RKO (cell line): Measurements from ENCODE around the gene FARSB.
A peak's percentile ranks its signal among the peaks of the same experiment; 100 is the strongest.
"Not testable (repeated sequence)": the region's sequence is repeated elsewhere in the genome, so short reads cannot be mapped to it uniquely, and the experiment has no call there.

Source experiments
- DNase-seq: peaks from one replicate; pipeline ENCODE4 v3.0.0-alpha.2; 2016; ENCODE audit warnings: low spot score

FARSB gene

DNA sequence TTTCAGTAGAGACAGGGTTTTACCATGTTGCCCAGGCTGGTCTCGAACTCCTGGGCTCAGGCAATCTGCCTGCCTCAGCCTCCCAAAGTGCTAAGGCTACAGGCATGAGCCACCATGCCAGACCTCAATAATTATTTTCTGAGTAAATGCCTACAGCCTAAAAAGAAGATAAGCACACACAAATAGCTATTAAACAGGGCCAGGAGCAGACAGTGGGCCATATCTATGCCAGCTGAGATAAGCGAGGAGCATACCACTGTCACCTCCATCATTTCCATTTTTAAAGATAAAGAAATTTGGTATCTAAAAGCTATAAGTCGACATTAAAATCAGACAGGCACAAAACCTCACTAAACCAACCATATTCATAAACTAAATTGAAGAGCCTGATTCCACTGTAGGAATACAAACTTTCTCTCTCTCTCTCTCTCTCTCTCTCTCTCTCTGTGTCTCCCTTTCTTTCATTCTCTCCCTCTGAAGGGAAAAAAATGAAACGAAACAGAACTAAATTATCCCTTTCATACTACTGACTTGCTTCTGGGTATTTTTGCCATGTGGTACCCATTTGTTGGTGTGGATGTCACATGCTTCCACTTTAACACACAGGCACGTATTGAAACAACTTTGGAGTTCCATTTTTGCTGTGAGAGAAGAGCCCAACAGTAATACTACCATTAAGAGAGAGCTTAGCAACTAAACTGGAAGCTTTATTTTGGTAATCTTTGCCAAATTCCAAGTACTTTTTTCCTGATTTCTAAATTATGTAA, 51.0 kb downstream of the FARSB start:
- no peak for DNase-seq

DNA sequence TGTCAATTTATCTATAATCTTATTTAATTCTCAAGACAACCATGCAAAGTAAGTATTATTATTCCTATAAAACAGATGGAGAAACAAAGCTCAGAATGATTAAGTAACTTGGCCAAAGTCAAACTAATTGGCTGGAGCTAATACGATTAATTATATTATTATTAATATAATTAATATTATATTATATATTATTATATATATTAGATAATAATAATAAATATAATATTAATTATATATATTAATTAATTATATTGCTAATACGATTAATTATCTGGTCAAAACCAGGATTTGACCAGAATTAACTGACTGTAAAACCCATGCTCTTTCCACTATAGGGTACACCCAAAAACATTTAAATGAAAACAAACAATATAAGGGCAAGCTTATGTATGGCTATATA, 52.4 kb downstream of the FARSB start:
- no peak for DNase-seq

DNA sequence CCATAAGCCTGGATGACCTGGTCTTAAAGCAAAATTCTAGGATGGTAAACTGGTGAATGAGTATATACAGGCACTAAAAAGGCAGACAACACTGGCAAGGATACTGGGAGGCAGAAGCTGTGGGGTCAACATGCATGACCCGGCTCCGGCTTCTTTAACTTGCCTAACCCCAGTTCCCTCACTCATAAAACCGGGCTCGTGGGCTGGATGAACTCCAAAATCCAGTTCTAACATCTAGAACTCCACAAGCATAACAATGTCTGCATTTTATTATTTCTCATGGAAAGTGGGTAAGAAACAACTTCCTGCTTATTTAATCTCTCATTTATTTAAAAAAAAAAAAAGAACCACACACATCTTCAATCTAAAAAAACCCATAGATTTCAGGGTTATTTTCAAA, 57.3 kb downstream of the FARSB start:
- no peak for DNase-seq

DNA sequence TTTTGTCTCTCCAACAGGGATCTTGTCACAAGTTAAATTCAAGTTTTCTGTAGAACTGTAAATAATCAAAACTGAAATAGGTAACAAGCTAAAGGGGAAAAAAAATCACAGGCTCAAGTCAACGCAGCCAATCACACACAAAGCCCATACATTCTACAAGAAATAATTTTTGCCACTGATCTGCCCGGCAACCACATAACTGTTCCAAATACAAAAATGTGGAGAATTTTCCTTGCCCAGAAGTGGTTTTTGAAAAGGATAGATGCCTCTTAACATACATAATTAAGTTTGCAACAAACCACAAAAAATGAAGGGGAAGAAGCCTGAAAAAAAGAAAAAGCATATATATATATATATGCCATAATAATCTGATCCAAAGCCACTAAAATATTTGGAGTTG, 60.3 kb downstream of the FARSB start:
- no peak for DNase-seq

DNA sequence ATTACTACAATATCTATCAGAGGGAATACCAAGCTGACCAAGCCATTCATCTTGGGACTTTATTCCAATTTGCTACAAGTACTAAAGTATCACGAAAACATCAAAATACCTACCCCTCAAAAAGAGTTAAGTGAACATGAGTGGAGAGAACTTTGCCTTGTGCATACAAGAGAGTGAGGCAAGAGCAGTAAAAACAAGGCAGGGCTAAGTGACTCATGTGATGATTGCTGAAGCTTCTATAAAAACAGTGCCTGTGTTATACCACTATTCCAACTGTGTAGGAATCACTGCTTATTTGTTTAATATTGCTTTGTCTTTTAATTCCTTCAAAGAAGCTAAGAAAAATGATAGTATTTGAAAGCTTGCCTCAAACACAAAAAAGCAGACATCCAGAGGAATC, 61.2 kb downstream of the FARSB start:
- DNase-seq, result peak; percentile 39

DNA sequence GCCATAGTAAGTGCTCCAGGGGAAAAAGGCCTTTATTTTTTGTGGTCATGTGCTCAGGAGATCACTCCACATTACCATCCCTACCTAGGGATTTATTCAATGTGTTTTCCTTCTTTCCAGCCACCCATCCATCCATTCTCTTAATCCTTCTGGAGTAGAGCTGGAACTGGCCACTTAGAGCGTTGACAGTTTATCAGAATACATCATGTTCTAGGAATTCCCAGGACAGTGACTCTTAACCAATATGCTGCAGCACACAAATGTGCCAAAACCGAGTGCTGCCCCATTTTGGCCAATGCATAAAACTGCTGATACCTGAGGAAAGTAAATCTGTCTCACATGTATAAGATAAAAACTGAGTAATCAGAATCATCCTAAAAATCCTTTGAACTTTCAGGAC, 63.7 kb downstream of the FARSB start:
- no peak for DNase-seq

DNA sequence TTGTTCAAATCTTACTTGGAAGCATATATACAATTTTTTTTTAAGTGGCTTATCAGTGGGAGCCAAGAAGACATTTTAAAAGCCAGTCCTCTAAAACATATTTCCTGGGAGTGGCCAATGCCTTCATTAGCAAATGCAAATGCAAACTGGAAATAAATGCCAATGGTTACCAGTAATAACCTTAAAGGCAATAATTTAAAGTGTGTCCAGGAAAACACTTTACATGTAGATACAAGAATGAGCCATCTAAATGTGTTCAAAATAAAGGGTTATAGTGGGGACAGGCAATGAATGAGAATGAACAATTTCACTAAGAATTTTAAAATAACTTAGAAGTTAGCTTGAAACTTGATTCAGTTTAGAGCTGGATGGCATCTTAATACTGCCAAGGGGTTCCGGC, 64.2 kb downstream of the FARSB start:
- no peak for DNase-seq

DNA sequence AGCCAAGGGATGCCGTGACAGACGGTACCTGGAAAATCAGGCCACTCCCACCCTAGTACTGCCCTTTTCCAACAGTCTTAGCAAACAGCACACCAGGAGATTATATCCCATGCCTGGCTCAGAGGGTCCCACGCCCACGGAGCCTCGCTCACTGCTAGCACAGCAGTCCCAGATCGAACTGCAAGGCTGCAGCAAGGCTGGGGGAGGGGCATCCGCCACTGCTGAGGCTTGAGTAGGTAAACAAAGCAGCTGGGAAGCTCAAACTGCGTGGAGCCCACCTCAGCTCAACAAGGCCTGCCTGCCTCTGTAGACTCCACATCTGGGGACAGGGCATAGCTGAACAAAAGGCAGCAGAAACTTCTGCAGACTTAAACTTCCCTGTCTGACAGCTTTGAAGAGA, 71.3 kb downstream of the FARSB start:
- DNase-seq, result not testable (repeated sequence)

DNA sequence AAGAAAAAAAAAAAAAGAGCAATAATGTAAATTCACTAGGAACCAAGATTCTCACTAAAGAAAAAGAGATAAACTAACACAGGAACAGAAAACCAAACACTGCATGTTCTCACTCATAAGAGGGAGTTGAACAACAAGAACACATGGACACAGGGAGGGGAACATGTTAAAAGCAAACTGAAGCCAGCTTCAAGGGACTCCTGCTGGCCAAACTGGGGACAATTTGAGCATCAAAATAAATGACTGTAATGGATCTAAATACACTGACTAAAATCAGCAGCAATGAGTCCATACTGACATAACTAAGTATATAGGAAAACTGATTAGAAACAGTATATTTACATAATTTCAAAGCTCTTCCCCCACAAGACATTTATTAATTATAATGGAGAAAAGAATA, 73.0 kb downstream of the FARSB start:
- peak; percentile 46 for DNase-seq

DNA sequence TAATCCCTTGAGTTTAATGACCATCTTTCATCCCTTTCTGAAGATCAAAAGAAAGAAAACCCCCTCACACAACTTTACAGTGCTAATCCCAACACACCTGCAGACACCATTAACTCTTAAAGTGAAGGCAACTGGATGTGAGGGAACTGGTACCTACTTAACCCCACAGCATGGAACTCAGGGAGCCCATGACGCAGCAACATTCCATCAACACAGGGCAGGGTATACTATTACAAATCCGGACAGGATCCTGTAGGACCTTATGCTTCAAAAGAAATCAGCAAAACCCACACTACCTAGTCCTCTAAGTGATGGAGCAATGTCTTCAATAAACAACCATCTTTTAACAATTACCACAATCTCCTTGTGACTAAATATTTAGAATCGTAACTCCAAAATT, 78.6 kb downstream of the FARSB start:
- DNase-seq, result no peak

DNA sequence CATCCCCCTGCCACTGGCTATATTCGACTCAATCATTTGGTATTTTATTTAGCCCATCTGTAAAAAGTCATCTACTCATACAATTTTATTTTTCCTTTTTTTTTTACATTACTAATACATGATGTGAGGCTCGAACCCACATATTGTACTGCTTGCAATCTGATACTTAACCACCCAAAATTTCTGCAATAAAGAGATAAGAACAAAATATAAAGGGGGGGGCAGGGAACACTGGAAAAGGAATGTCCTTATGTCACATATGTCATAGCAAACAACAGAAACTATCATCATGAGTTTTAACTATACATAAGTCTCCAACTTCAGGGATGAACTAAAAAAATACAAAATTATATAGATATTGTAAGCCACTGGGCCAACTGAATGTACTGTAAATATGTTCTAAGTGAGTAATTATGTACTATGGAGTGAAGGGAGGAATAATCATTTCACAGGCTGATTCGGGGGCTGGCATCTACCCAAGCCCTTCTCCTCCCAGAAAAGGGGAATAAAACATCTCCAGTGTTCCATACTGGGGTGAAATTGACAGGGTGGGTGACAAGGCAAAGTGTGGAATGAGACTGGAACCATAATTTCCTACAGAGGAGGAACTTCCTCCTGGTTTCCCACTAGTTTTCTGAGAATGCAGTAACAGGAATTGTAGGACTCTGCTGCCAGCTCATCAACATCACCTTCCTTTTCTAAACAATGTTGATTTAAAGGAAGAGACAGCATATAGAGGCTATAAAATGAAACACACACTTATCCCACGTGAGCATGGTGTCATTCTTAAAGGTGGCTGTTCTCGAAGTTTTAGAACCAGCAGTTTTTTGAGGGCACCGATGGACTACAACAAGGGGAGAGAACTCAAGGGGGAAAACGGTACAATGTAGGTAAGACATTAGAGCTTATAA, 79.5 kb downstream of the FARSB start:
- DNase-seq, result no peak

DNA sequence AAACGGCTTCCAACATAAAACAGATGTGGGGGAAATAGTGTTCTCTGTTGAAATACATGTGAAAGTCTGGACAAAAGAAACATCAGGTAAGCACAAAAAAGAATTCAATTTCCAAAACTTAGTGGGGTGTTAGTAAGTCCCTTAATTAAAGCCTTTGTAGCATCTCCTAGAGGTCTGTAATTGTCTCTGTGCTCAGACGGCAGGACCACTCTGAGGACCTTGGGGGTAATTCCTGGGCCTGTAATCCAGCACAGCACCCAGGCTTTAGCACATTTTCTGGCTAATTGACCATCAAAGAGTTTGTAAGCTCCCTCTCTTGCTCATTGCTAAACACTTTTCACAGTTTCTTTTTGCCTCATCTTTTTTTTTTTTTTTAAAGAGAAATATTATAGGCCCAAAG, 80.3 kb downstream of the FARSB start:
- DNase-seq, result no peak

DNA sequence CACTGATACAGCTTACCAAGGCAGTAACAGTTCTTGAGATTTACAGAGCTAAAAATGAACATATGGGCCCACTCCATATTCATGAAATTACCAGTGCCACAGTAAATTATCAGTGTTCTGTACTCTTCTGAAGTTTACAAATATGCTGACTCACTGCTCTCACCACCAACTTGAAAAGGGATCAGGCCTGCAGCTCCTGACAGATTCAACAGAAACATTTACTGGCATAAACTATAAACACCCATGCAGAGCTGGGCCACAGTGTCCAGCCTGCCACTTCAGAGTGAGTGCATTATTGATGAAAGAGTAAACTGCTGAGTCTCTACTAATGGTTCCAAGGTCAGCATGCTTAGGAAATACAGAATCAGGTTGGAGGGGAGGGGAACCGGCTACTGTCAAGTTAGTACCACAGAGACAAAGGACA, 83.1 kb downstream of the FARSB start:
- DNase-seq, result no peak

DNA sequence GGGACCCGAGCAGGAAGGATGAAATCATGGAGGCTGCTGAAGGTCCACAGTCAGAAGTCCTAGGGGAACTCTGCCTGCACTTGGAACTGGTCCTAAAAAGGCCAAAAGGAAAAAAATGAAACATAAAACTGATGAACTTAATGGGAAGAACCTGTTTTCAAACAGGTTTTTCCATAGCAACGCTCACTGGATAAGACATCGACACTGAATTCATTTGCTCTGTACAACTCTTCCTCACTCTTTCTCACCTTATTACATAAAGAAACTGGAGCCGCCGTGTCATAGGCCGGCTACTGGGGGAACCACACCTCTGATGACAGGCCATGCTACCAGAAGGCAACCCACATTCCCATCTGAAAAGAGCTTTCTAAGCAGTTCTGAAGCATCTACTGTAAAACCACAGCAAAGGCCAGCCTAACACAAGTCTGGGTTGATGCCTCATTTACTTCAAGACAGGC, 83.6 kb downstream of the FARSB start:
- no peak for DNase-seq

DNA sequence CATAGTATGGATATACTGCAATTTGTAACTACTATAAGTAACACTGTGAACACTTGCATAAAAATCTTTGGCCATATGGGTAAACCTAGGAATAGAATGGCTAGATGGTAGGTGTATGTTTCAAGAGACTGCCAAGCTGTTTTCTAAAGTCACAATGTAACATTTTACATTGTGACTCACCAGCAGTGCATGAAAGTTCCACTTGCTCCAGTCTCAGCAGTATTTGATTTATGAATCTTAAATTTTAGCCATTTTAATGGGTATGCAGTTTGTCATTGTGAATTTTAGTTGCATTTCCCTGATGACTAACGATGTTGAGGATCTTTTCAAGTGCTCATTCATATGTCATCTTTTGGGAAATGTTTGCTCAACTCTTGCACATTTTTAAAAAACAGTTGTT, 86.1 kb downstream of the FARSB start:
- peak; percentile 36 for DNase-seq

DNA sequence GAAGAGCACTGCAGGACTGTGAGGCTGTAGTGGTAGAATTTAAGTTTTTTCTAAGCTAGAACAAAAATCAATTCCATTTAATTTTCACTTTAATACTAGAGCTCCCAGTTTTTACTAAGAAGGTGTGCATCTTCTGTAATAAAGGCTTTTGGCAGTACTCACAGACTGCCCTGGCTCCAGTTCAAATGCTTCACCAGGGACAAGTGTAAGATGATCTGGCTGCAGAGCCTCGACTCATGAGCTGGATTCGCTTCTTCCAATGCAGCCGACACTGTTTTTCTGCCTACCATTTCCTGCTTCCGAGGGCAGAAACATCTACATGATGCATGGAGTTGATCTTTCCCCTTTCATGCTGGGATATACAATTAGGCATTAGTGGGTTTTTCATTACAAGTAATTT, 87.0 kb downstream of the FARSB start:
- DNase-seq, result peak; percentile 10

DNA sequence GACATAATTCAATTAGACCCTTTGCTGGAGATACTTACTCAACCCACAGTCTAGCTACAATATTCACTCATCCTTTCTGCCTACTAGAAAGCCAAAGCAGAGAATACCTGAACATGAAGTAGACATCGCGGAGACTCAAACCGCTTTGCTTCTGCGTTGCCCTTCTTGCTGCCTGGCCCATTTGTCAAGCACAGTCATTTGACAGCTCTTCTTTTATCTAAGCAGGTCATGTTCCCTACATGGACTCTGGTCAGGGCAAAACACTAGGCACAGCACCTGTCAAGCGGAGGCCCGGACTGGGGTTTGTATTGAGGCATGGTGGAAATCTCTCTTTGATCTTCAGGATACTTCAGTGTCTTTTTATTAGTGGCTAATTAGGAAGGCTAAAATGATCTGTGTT, 89.7 kb downstream of the FARSB start:
- no peak for DNase-seq

DNA sequence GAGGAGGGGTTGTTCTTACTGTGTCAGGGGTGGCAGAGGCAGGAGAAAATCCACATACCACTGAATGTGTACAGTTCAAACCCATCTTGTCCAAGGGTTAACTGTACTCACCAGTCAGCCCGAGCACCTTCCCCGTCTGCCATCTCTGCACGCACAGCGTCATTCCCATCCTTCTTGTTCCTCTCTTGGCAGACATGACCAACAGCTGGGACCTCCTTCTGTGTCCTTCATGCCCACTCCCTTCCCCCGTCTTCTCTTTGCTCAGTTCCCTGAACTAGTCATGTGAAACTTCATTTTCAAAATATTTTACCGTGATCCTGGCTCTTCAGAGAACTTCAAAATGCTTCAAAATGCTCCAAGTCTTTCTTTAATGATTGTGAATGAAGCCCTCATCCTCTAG, 92.0 kb downstream of the FARSB start:
- DNase-seq, result no peak

DNA sequence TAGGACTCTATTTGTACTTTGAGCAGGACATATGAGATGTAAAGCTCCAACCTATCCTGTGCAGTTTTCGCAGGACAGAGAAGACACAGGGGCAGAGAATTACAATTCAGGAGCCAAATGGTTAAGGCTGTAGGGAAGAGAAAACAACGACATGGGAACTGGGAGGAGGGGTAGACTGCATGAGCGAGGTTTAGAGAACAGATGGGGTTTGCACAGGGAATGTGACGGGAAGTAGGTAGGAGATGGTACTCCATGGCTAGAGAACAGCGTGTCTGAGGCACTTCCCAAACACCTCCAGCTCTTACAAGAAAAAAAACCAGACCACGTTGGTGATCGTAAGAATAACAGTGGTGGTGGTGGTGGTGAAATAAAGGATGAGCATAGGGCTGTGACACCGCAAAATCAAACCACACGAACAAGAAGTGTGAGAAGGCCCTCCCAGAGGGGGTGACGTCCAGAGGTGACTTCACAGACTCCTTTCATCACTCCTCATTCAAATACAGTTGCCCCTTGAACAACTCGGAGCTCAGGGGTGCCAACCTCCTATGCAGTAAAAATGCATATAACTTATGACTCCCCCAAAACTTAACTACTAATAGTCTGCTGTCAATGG, 92.7 kb downstream of the FARSB start:
- DNase-seq, result no peak

DNA sequence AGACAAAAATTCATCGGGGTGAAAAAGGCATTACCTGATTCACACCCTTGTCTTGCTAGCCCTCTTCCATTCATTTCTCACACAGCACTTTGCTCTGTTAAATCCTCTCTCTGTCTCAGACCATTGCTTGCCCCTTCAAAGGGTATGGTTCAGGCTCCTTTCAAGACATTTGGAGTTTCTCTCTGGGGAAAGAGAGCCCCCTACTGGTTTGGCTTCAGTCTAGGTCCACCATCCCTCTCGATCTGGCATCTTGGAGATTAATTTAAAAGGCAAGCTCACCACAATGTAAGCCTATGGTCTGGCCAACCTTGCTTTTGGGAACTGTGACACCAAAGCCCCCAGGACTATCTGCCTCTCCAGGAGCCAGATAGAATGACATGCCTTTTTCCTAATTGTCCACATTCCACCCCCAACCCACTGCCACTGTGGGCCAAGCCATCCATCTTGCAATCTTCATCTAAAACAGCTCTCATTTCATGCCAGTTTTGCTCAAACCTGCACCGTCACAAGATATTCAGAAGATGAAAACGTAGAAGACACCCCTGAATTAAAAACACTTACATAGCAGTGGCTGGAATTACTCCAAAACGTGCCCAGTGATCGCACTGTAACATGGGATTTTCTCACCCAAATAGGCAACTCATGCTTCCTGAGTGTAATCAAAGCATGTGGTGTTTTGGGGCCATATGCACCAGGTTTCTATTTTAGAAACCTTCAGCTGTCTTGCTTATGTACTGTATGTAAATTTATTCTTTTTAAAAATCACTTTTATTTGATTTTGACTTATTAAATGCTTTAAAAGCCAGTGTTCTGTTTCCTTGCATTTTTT, 93.9 kb downstream of the FARSB start:
- peak; percentile 25 for DNase-seq

DNA sequence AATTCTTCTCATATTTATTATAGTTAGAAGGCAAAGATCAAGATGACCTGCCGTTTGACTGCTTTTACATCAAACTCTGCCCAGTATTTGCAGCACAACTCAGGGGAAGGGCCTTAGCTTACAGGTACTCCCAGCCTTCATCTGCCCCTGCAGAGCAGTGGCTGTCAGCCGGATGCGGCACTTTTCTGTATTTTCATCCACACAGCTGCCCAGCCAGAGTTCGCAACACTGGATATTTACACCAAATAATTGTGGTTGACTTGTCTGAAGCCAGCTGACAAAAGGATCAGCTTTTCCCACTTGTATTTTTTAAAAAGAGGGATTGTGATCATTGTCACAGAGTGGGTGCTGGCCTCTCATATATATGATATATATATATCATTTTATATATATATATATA, 94.7 kb downstream of the FARSB start:
- no peak for DNase-seq

DNA sequence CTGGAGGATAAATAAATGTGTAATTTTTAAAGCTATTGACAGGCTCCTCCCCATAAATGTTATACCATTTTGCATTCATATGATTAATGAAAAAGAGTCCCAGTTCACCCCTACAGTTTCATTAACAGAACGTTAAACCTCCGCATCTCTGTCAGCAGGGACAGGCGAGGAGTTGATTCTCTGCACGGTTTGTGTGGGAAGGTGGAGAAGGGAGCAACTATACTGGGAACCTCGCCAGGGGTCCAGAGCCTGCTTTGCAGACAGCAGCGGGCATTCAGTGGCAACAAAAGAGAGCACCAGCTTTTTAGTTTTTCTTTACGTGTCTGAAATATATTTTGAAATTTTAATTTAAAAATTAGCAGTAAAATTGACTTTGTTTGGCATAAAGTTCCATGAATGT, 101.4 kb downstream of the FARSB start:
- no peak for DNase-seq
